Jurkat, Clone E6-1 (cell line): ENCODE data around the gene GRIP1.

Source experiments
- DNase-seq: peaks from one replicate; pipeline ENCODE4 v3.0.0-alpha.2; 2011; ENCODE audit warnings: low read depth, low spot score
- H3K4me3 ChIP-seq: 2 replicates; pipeline ENCODE4 v1.5.1; 2011; ENCODE audit warnings: mild to moderate bottlenecking, low read length, control low read depth, moderate library complexity

Gene GRIP1

GRCh38 chr12:66320996-66321395 is 357.9 kb downstream of the GRIP1 start:
- H3K4me3 ChIP-seq = no peak overlapping the region
- DNase-seq = no peak

- no peak for DNase-seq
- H3K4me3 ChIP-seq = no peak overlapping the region
These were observed 359.5 kb downstream of the GRIP1 start for GRCh38 chr12:66319266-66319954.

DNA sequence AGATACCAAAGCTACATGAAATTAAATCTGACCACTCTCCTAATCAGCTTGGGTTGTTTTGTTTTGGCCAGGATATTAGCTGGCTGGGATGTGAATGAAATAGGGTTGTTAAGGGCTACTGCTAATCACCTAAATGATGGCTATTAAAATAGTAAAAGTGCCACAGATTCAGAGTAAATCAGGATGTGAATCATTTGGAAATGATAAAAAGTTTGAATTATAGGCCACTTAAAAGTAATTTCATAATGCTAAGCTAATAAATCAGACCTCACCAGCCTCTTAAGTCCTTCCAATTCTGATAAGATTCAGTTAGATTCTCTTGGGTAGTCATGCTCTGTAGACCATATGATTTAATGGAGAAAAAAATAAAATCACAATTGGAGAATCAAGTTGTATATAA is 364.6 kb downstream of the GRIP1 start:
- DNase-seq = no peak
- no peak overlapping the region for H3K4me3 ChIP-seq

GRCh38 chr12:66312189-66312588 is 366.7 kb downstream of the GRIP1 start:
- H3K4me3 ChIP-seq = no peak overlapping the region
- DNase-seq = no peak

DNA sequence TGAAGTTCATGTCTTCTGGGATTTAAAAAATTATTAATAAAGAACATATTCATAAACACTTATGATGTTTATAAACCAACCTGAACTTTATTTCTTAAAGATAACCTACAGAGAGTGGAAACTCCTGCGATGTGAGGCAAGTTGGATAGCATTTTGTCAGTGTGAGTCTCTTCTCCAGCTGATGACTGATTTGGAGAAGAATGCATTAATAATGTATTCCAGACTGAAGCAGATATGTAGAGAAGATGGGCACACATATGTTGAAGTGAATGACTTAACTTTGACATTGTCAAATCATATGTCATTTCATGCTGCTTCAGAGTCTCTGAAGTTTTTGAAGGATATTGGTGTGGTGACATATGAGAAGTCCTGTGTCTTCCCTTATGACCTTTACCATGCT is 369.3 kb downstream of the GRIP1 start:
- no peak for DNase-seq
- H3K4me3 ChIP-seq = no peak overlapping the region

- DNase-seq = peak; percentile 81
- H3K4me3 ChIP-seq = no peak overlapping the region
These were observed 374.5 kb downstream of the GRIP1 start for GRCh38 chr12:66304296-66304900.

GRCh38 chr12:66303316-66303804 is 375.5 kb downstream of the GRIP1 start:
- peak; percentile 34 for DNase-seq
- H3K4me3 ChIP-seq = peak overlapping the region; percentile 87

- DNase-seq = no peak
These were observed 376.1 kb downstream of the GRIP1 start for GRCh38 chr12:66302827-66303169.

DNA sequence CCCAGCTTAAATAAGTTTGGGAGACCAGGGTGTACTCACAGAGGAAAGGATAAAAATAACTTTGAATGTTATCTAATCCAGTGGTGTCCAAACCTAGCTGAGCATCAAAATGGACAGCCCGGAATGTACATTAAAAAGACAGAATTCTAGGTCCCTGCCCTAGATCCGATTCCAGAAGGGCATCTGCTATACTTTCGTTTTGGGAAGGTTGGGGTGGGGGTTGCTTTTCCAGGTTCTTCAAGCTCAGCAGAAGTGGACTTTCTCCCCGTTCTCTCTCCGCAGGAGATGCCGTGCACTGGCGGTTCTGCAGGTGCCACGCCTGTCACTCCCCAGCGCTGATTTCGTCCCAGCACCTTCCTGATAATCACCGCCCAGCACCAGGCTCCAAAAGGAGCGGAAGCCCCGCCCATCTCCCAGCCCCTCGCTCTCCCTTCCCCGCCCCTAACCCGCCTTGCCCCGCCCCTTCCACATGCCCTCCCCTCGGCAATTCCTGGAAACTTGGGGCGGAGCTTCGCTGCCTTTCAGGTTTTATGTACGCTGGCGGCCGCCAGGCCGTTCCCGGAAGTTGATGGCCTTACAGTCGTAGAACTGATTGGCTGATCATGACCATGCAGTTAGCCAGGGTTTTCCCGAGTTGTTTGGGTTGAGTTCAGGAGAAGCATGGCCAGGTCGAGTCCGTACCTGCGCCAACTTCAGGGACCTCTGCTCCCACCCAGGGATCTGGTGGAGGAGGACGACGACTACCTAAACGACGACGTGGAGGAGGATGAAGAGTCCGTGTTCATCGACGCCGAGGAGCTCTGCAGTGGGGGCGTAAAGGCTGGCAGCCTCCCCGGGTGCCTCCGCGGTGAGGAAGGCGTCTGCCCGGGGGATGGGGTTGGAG is 376.7 kb downstream of the GRIP1 start, which contains the start of gene HELB:
Gene HELB, plus strand, starts transcription at position 550 of the 883 bp plus-strand sequence. Its CDS starts 111 bp downstream, at position 661.
- peak; percentile 90 for DNase-seq
- H3K4me3 ChIP-seq = peak within 1 kb of the TSS; percentile 87

More at GRCh38 chr12:66302827-66303169, 376.1 kb downstream of the GRIP1 start:
- H3K4me3 ChIP-seq = peak overlapping the region; percentile 87

- no peak overlapping the region for H3K4me3 ChIP-seq
These were observed 381.0 kb downstream of the GRIP1 start for GRCh38 chr12:66297923-66298322.

More at GRCh38 chr12:66297923-66298322, 381.0 kb downstream of the GRIP1 start:
- no peak for DNase-seq
